BLaER1 treated with 17β-estradiol and CSF1 and Interleukin-3, amounts not matched to agents 10 nM and 100 nM (cell line): ENCODE measurements around the gene KRTAP4-5.
"Not testable (repeated sequence)": the region's sequence is repeated elsewhere in the genome, so short reads cannot be mapped to it uniquely, and the experiment has no call there.

Experiments used
- H3K27ac ChIP-seq, 11 experiments: shearing (Covaris generic); formaldehyde crosslinking; 2 replicates each; pipeline ENCODE4 v1.8.1; 2022
- H3K27me3 ChIP-seq, 11 experiments: shearing (Covaris generic); formaldehyde crosslinking; 2 replicates each; pipeline ENCODE4 v1.8.1; 2022
- H3K36me3 ChIP-seq, 11 experiments: shearing (Covaris generic); formaldehyde crosslinking; 2 replicates each; pipeline ENCODE4 v1.8.1; 2022
- H3K4me1 ChIP-seq, 10 experiments: shearing (Covaris generic); formaldehyde crosslinking; 2 replicates each; pipeline ENCODE4 v1.8.1; 2022
- H3K4me2 ChIP-seq, 11 experiments: shearing (Covaris generic); formaldehyde crosslinking; 2 replicates each; pipeline ENCODE4 v1.8.1; 2022
- H3K4me3 ChIP-seq, 10 experiments: shearing (Covaris generic); formaldehyde crosslinking; 2 replicates each; pipeline ENCODE4 v1.8.1; 2022
- H3K9ac ChIP-seq, 11 experiments: shearing (Covaris generic); formaldehyde crosslinking; 2 replicates each; pipeline ENCODE4 v1.8.1; 2022
- H3K9me3 ChIP-seq, 11 experiments: shearing (Covaris generic); formaldehyde crosslinking; replicated peaks in 1 of 11; 2 replicates each; pipeline ENCODE4 v1.8.1; 2022
- H4K20me1 ChIP-seq, 11 experiments: shearing (Covaris generic); formaldehyde crosslinking; 2 replicates each; pipeline ENCODE4 v1.8.1; 2022
- Cebpa-rat ChIP-seq, 11 experiments: shearing (Covaris generic); IDR thresholded peaks; 2 replicates each; pipeline ENCODE4 v1.8.1; 2022

KRTAP4-5 gene

GRCh38 chr17:41177727-41178271 lies 28.2 kb upstream of the KRTAP4-5 start, which contains the start of gene KRTAP4-2:
Gene KRTAP4-2, minus strand, starts transcription at chr17:41178221. Its CDS starts 57 bp downstream, at chr17:41178164.
- Histone ChIP-seq H3K4me3 (no peak within 1 kb of the TSS), H3K27me3 (no peaks in the 10 kb centered on the region; a peak in 1 of 22 replicates), H3K4me1 (peaks cover 25 to 44% (median 30%) of the 10 kb centered on the region in 10 experiments), H3K27ac (peak within 1 kb of the TSS in 3 of 11 experiments; percentile 34 to 60 (median 44); a peak in 5 of 22 replicates), H4K20me1 (no peaks in the 10 kb centered on the region), H3K9me3 (peaks cover 0 to 13% (median 0%) of the 10 kb centered on the region in 11 experiments; a peak in 5 of 22 replicates), H3K4me2 (peak within 1 kb of the TSS; percentile 74 to 95 (median 91)), H3K36me3 (no peaks in the 10 kb centered on the region), H3K9ac (no peak within 1 kb of the TSS)
- no peak for TF ChIP-seq Cebpa-rat (IDR thresholded peaks at IDR 0.05)

GRCh38 chr17:41176744-41177387 lies 27.2 kb upstream of the KRTAP4-5 start:
- H3K27me3 ChIP-seq: no peaks in the 10 kb centered on the region; a peak in 1 of 22 replicates
- no peaks in the 10 kb centered on the region for H3K36me3 ChIP-seq
- H3K4me1 ChIP-seq: peaks cover 25 to 44% (median 30%) of the 10 kb centered on the region in 10 experiments
- no peak overlapping the region for H3K9ac ChIP-seq
- H3K9me3 ChIP-seq: peaks cover 0 to 13% (median 0%) of the 10 kb centered on the region in 11 experiments; a peak in 5 of 22 replicates
- H3K27ac ChIP-seq: peak overlapping the region in 7 of 11 experiments; percentile 7 to 62 (median 34); a peak in 7 of 22 replicates
- H4K20me1 ChIP-seq: no peaks in the 10 kb centered on the region
- H3K4me3 ChIP-seq: no peak overlapping the region
- H3K4me2 ChIP-seq: peak overlapping the region; percentile 74 to 95 (median 91)
- no peak for TF ChIP-seq Cebpa-rat (IDR thresholded peaks at IDR 0.05)

GRCh38 chr17:41171886-41172285 lies 22.3 kb upstream of the KRTAP4-5 start:
- Histone ChIP-seq H3K4me3 (no peak overlapping the region), H3K36me3 (no peaks in the 10 kb centered on the region), H4K20me1 (no peaks in the 10 kb centered on the region), H3K4me1 (peaks cover 18 to 23% (median 21%) of the 10 kb centered on the region in 10 experiments), H3K9me3 (peaks cover 0 to 14% (median 4%) of the 10 kb centered on the region in 11 experiments; a peak in 8 of 22 replicates), H3K9ac (no peak overlapping the region), H3K4me2 (no peak overlapping the region), H3K27ac (no peak overlapping the region), H3K27me3 (peaks cover 0 to 3% (median 0%) of the 10 kb centered on the region in 11 experiments; a peak in 1 of 22 replicates)
- TF ChIP-seq Cebpa-rat (IDR thresholded peaks at IDR 0.05): no peak

- H3K4me2 ChIP-seq: no peak within 1 kb of the TSS
- 0 out of 20 replicates have a peak, but pooled peaks cover 0 to 2% (median 0%) of the 10 kb centered on the region in 10 experiments for H3K4me1 ChIP-seq
- no peak for TF ChIP-seq Cebpa-rat (IDR thresholded peaks at IDR 0.05)
- H3K4me3 ChIP-seq: no peak within 1 kb of the TSS
- 0 out of 22 replicates have a peak, but pooled peaks cover 0 to 3% (median 0%) of the 10 kb centered on the region in 11 experiments for H3K27me3 ChIP-seq
- no peaks in the 10 kb centered on the region for H4K20me1 ChIP-seq
- H3K9me3 ChIP-seq: peaks cover 0 to 14% (median 4%) of the 10 kb centered on the region in 11 experiments; a peak in 8 of 22 replicates
- no peak within 1 kb of the TSS for H3K27ac ChIP-seq
- no peak within 1 kb of the TSS for H3K9ac ChIP-seq
- H3K36me3 ChIP-seq: no peaks in the 10 kb centered on the region
Observed at GRCh38 chr17:41168121-41168520, 18.5 kb upstream of the KRTAP4-5 start, which contains the start of gene KRTAP4-3. Gene KRTAP4-3, minus strand, starts transcription at chr17:41168221. Its CDS starts 49 bp downstream, at chr17:41168172.

- Histone ChIP-seq H3K27ac (no peak overlapping the region), H3K9ac (no peak overlapping the region), H3K4me2 (no peak overlapping the region)
Observed at GRCh38 chr17:41167561-41167960, 17.9 kb upstream of the KRTAP4-5 start.

GRCh38 chr17:41163828-41164227 lies 14.2 kb upstream of the KRTAP4-5 start:
- Histone ChIP-seq H3K4me1 (no peaks in the 10 kb centered on the region), H3K27ac (no peak overlapping the region), H4K20me1 (no peaks in the 10 kb centered on the region), H3K36me3 (no peaks in the 10 kb centered on the region), H3K4me3 (no peak overlapping the region), H3K27me3 (no peaks in the 10 kb centered on the region), H3K4me2 (no peak overlapping the region), H3K9ac (no peak overlapping the region), H3K9me3 (peaks cover 0 to 14% (median 4%) of the 10 kb centered on the region in 11 experiments; a peak in 8 of 22 replicates)
- TF ChIP-seq Cebpa-rat (IDR thresholded peaks at IDR 0.05): no peak

More at GRCh38 chr17:41167561-41167960, 17.9 kb upstream of the KRTAP4-5 start:
- H3K4me3 ChIP-seq: no peak overlapping the region
- 0 out of 22 replicates have a peak, but pooled peaks cover 0 to 3% (median 0%) of the 10 kb centered on the region in 11 experiments for H3K27me3 ChIP-seq
- H3K9me3 ChIP-seq: peaks cover 0 to 14% (median 4%) of the 10 kb centered on the region in 11 experiments; a peak in 8 of 22 replicates
- H4K20me1 ChIP-seq: no peaks in the 10 kb centered on the region
- no peaks in the 10 kb centered on the region for H3K36me3 ChIP-seq
- no peak for TF ChIP-seq Cebpa-rat (IDR thresholded peaks at IDR 0.05)
- H3K4me1 ChIP-seq: no peaks in the 10 kb centered on the region

GRCh38 chr17:41160648-41161047 lies 11.0 kb upstream of the KRTAP4-5 start, which contains the start of gene KRTAP4-4:
Gene KRTAP4-4, minus strand, starts transcription at chr17:41160748. Its CDS starts 57 bp downstream, at chr17:41160691.
- H3K4me1 ChIP-seq: no peaks in the 10 kb centered on the region
- H3K27ac ChIP-seq: no peak within 1 kb of the TSS
- no peaks in the 10 kb centered on the region for H4K20me1 ChIP-seq
- H3K36me3 ChIP-seq: no peaks in the 10 kb centered on the region
- no peak within 1 kb of the TSS for H3K9ac ChIP-seq
- no peaks in the 10 kb centered on the region for H3K27me3 ChIP-seq
- no peaks in the 10 kb centered on the region for H3K9me3 ChIP-seq
- TF ChIP-seq Cebpa-rat (IDR thresholded peaks at IDR 0.05): no peak
- H3K4me2 ChIP-seq: no peak within 1 kb of the TSS
- H3K4me3 ChIP-seq: no peak within 1 kb of the TSS

- not testable (repeated sequence) for H4K20me1 ChIP-seq, H3K27me3 ChIP-seq, H3K4me1 ChIP-seq, H3K4me2 ChIP-seq, H3K9me3 ChIP-seq, H3K4me3 ChIP-seq, H3K36me3 ChIP-seq, H3K27ac ChIP-seq, H3K9ac ChIP-seq
Observed at GRCh38 chr17:41160190-41160589, 10.6 kb upstream of the KRTAP4-5 start.

GRCh38 chr17:41153856-41154255 lies 4.2 kb upstream of the KRTAP4-5 start:
- Histone ChIP-seq H3K4me1 (peaks cover 0 to 14% (median 0%) of the 10 kb centered on the region in 10 experiments; a peak in 4 of 20 replicates), H4K20me1 (no peaks in the 10 kb centered on the region), H3K36me3 (no peaks in the 10 kb centered on the region), H3K27me3 (no peaks in the 10 kb centered on the region), H3K9ac (no peak overlapping the region), H3K9me3 (no peaks in the 10 kb centered on the region), H3K27ac (no peak overlapping the region), H3K4me2 (peak overlapping the region in 2 of 11 experiments; percentile 41 to 65; a peak in 4 of 22 replicates), H3K4me3 (no peak overlapping the region)
- no peak for TF ChIP-seq Cebpa-rat (IDR thresholded peaks at IDR 0.05)
